D721Med (cell line): ENCODE data around the gene TM7SF2.

ENCODE experiments used
- DNase-seq: peaks from one replicate; pipeline ENCODE4 v3.0.0; 2011; ENCODE audit warnings: low spot score; ENCODE audit not compliant: insufficient read length
- FAIRE-seq: peaks from 2 replicates; lab custom pipeline; 2011; peaks lifted over from hg19 to GRCh38; lab: Jason Lieb, UNC
- CTCF ChIP-seq: IDR thresholded peaks from 2 replicates; pipeline ENCODE4 v1.5.1; 2012; ENCODE audit warnings: mild to moderate bottlenecking, control low read depth; ENCODE audit not compliant: insufficient read depth; ENCODE audit errors: missing control alignments

The TM7SF2 gene

GRCh38 chr11:65151331-65151899 lies 39.7 kb downstream of the TM7SF2 start:
- TF ChIP-seq CTCF, result no peak
- DNase-seq (no peak), FAIRE-seq (no peak)

- FAIRE-seq (no peak), DNase-seq (no peak)
- no peak for TF ChIP-seq CTCF
Measured at GRCh38 chr11:65152122-65152521, 40.5 kb downstream of the TM7SF2 start.

- no peak for TF ChIP-seq CTCF
Measured at GRCh38 chr11:65156256-65156655, 44.6 kb downstream of the TM7SF2 start.

GRCh38 chr11:65156926-65157325 lies 45.3 kb downstream of the TM7SF2 start:
- FAIRE-seq (no peak), DNase-seq (no peak)
- TF ChIP-seq CTCF, result no peak

More at GRCh38 chr11:65156256-65156655, 44.6 kb downstream of the TM7SF2 start:
- FAIRE-seq, result no peak
- DNase-seq, result no peak

GRCh38 chr11:65157336-65157735 lies 45.7 kb downstream of the TM7SF2 start:
- no peak for TF ChIP-seq CTCF
- no peak for FAIRE-seq

GRCh38 chr11:65159012-65159411 lies 47.3 kb downstream of the TM7SF2 start:
- FAIRE-seq, result no peak
- no peak for DNase-seq
- TF ChIP-seq CTCF, result no peak

More at GRCh38 chr11:65157336-65157735, 45.7 kb downstream of the TM7SF2 start:
- DNase-seq, result no peak

GRCh38 chr11:65160643-65161042 lies 49.0 kb downstream of the TM7SF2 start:
- DNase-seq (no peak), FAIRE-seq (no peak)
- TF ChIP-seq CTCF, result no peak
